Adipose tissue (tissue), 3 donors: ENCODE data around the gene KLF13. TPM values are rescaled to one million over a fixed set of nuclear protein-coding genes. Genes with fewer than 3 reads are reported as not detected.

Source experiments
- H3K27ac ChIP-seq: one replicate; pipeline ENCODE4 v1.5.1; 2013; ENCODE audit warnings: low read depth, low read length
- WGBS, 3 donors: extraction: QIAGEN DNeasy Blood & Tissue Kit; methylation state at CpG; one replicate each; pipeline ENCODE4 v1.1.7; 2013; 5-methylcytosine and 5-hydroxymethylcytosine counted together
- polyA plus RNA-seq, 3 donors: library from polyadenylated mRNA; stranded (reverse); fragments of 200-250 nt; gene quantifications; one replicate each; pipeline ENCODE4 v1.2.3, GENCODE V29; 2013
- donor health status: healthy with polysubstance abuse.
- donor health status: Bipolar disorder and iron deficiency.
- donor health status: healthy.

Gene KLF13
- polyA plus RNA-seq, 3 donors: 44.3 to 74.0 (median 46.9) TPM

GRCh38 chr15:31309893-31310606 lies 16.6 kb upstream of the KLF13 start:
- 80 to 84% (median 83%) methylated on average over 9 of the region's 9 CpGs for WGBS, 3 donors
- no peak overlapping the region for H3K27ac ChIP-seq

GRCh38 chr15:31311735-31312619 lies 14.7 kb upstream of the KLF13 start:
- no peak overlapping the region for H3K27ac ChIP-seq
- WGBS, 3 donors: 81 to 86% (median 82%) methylated on average over 18 of the region's 18 CpGs

- H3K27ac ChIP-seq: no peak overlapping the region
These were observed 13.4 kb upstream of the KLF13 start for GRCh38 chr15:31313223-31313622.

GRCh38 chr15:31314380-31314779 lies 12.3 kb upstream of the KLF13 start:
- 92 to 94% (median 92%) methylated on average over 12 of the region's 12 CpGs for WGBS, 3 donors
- H3K27ac ChIP-seq: no peak overlapping the region

GRCh38 chr15:31316135-31316795 lies 10.4 kb upstream of the KLF13 start:
- H3K27ac ChIP-seq: no peak overlapping the region
- WGBS, 3 donors: 94 to 97% (median 94%) methylated on average over 8 of the region's 8 CpGs

- 88 to 96% (median 93%) methylated on average over 3 of the region's 3 CpGs for WGBS, 3 donors
- no peak overlapping the region for H3K27ac ChIP-seq
These were observed 9.6 kb upstream of the KLF13 start for GRCh38 chr15:31317017-31317416.

- WGBS, 3 donors: 62 to 74% (median 68%) methylated on average over 21 of the region's 21 CpGs
These were observed 9.0 kb upstream of the KLF13 start for GRCh38 chr15:31317421-31318327.

GRCh38 chr15:31318429-31318828 lies 8.2 kb upstream of the KLF13 start:
- 93 to 99% (median 97%) methylated on average over 4 of the region's 4 CpGs for WGBS, 3 donors
- no peak overlapping the region for H3K27ac ChIP-seq

More at GRCh38 chr15:31317421-31318327, 9.0 kb upstream of the KLF13 start:
- H3K27ac ChIP-seq: no peak overlapping the region

GRCh38 chr15:31320022-31320421 lies 6.6 kb upstream of the KLF13 start:
- H3K27ac ChIP-seq: no peak overlapping the region
- 64 to 85% (median 80%) methylated on average over 5 of the region's 5 CpGs for WGBS, 3 donors

- 97 to 98% (median 98%) methylated on average over 2 of the region's 2 CpGs for WGBS, 3 donors
- no peak overlapping the region for H3K27ac ChIP-seq
These were observed 5.2 kb upstream of the KLF13 start for GRCh38 chr15:31321418-31321817.

GRCh38 chr15:31322504-31322903 lies 4.1 kb upstream of the KLF13 start:
- no peak overlapping the region for H3K27ac ChIP-seq
- WGBS, 3 donors: 72 to 78% (median 77%) methylated on average over 6 of the region's 6 CpGs

- 71 to 87% (median 83%) methylated on average over 3 of the region's 3 CpGs for WGBS, 3 donors
- no peak overlapping the region for H3K27ac ChIP-seq
These were observed 3.0 kb upstream of the KLF13 start for GRCh38 chr15:31323627-31324026.

GRCh38 chr15:31324186-31324585 lies 2.4 kb upstream of the KLF13 start:
- WGBS, 3 donors: 49 to 71% (median 61%) methylated on average over 5 of the region's 5 CpGs
- no peak overlapping the region for H3K27ac ChIP-seq

- 55 to 59% (median 57%) methylated on average over 23 of the region's 23 CpGs for WGBS, 3 donors
- peak overlapping the region; percentile 96 for H3K27ac ChIP-seq
These were observed 1.6 kb upstream of the KLF13 start for GRCh38 chr15:31324806-31325594.

- WGBS, 3 donors: 0 to 1% (median 1%) methylated on average over 45 to 58 of the region's 58 CpGs
- peak overlapping the region; percentile 96 for H3K27ac ChIP-seq
These were observed 960 bp upstream of the KLF13 start for GRCh38 chr15:31325595-31326155.

- 0 to 1% (median 0%) methylated on average over 58 to 130 of the region's 130 CpGs for WGBS, 3 donors
These were observed 437 bp downstream of the KLF13 start for GRCh38 chr15:31326875-31327668.

More at GRCh38 chr15:31326875-31327668, 437 bp downstream of the KLF13 start:
- peak overlapping the region; percentile 95 for H3K27ac ChIP-seq
